Activated T-cell treated with anti-CD3 and anti-CD28 coated beads for 4 hours (primary cell): ENCODE data around the gene CCDC106.

Source experiments
- DNase-seq: peaks from one replicate; pipeline ENCODE4 v3.0.0-alpha.2; 2020

The CCDC106 gene

DNA sequence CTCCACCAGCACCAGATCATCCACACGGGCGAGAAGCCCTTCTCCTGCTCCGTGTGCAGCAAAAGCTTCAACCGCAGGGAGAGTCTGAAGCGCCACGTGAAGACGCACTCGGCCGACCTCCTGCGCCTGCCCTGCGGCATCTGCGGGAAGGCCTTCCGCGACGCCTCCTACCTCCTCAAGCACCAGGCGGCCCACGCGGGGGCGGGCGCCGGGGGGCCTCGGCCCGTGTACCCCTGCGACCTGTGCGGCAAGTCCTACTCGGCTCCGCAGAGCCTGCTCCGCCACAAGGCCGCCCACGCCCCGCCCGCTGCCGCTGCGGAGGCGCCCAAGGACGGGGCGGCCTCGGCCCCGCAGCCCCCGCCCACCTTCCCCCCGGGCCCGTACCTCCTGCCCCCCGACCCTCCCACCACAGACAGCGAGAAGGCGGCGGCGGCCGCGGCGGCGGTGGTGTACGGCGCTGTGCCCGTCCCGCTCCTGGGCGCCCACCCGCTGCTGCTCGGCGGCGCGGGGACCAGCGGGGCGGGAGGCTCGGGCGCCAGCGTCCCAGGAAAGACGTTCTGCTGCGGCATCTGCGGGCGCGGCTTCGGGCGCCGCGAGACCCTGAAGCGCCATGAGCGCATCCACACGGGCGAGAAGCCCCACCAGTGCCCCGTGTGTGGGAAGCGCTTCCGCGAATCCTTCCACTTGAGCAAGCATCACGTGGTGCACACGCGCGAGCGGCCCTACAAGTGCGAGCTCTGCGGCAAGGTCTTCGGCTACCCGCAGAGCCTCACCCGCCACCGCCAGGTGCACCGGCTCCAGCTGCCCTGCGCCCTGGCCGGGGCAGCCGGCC, 33.1 kb upstream of the CCDC106 start:
- DNase-seq, result no peak

DNA sequence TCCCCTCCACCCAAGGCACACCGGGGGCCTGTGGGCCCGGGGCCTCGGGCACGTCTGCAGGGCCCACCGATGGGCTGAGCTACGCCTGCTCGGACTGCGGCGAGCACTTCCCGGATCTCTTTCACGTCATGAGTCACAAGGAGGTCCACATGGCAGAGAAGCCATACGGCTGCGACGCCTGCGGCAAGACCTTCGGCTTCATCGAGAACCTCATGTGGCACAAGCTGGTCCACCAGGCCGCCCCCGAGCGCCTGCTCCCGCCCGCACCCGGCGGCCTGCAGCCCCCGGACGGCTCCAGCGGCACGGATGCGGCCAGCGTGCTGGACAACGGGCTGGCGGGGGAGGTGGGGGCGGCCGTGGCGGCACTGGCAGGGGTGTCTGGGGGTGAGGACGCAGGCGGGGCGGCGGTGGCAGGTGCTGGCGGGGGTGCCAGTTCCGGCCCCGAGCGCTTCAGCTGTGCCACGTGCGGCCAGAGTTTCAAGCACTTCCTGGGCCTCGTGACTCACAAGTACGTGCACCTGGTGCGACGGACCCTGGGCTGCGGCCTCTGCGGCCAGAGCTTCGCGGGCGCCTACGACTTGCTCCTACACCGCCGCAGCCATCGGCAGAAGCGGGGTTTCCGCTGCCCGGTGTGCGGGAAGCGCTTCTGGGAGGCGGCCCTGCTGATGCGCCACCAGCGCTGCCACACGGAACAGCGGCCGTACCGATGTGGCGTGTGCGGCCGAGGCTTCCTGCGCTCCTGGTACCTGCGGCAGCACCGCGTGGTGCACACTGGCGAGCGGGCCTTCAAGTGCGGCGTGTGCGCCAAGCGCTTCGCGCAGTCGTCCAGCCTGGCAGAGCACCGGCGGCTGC, 32.2 kb upstream of the CCDC106 start:
- no peak for DNase-seq

DNA sequence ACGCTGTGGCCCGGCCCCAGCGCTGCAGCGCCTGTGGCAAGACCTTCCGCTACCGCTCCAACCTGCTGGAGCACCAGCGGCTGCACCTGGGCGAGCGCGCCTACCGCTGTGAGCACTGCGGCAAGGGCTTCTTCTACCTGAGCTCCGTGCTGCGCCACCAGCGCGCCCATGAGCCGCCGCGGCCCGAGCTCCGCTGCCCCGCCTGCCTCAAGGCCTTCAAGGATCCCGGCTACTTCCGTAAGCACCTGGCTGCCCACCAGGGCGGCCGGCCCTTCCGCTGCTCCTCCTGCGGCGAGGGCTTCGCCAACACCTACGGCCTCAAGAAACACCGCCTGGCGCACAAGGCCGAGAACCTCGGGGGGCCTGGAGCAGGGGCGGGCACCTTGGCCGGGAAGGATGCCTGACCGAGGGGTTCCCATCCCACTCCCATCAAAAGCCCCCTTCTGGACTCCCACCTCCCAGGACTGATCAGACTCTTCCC, 31.6 kb upstream of the CCDC106 start:
- no peak for DNase-seq

DNA sequence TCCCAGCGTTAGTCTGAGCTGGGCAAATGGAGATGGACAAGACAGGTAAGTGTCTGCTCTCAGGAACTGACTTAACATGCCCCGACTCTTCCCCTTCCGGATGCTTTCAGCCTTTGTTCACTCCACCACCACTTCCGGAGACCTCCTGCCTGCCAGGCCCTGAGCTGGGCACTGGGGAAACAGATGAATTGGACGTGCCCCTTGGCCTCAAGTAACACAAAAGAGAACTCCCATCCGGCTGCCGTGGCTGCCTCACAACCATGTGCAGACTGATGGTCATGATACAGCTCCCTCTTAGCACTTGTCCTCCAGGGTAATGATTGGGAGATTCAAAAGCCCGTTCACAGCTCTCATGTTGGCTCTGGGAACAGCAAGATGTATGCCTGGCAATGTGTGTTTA, 30.6 kb upstream of the CCDC106 start:
- DNase-seq, result no peak

DNA sequence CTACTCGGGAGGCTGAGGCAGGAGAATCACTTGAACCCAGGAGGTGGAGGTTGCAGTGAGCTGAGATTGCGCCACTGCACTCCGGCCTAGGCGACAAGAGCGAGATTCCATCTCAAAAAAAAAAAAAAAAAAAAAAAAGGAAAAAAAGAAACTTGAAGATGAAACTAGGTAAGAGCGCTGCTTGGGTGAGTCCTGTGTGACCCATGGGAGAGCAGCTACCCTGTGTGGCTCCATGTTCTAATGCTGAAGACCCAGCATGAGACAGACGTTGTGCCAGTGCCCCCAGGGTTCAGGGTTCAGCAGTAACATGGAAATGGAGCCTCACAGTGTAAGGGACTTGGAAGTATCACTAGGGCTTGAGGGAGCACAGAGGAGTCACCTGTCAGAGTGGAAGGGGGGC, 29.6 kb upstream of the CCDC106 start:
- no peak for DNase-seq

DNA sequence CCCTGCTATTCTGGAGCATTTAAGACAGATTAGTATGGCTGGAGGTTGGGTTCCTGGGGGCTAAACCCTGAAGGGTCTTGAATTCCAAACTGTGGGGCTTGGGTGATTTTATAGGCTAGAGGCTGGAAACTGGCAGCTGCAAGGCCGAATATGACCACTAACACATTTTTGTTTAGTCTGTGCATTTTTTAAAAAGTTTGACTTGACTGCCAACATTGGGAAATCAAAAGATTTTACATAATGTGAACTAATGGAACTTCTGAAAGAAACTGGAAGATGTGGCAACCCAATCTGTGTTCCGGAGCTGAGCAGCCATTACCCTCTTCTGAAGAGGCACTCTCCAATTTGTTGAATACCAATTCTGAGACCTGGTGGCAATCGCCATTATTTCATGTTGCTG, 28.7 kb upstream of the CCDC106 start:
- DNase-seq, result no peak

DNA sequence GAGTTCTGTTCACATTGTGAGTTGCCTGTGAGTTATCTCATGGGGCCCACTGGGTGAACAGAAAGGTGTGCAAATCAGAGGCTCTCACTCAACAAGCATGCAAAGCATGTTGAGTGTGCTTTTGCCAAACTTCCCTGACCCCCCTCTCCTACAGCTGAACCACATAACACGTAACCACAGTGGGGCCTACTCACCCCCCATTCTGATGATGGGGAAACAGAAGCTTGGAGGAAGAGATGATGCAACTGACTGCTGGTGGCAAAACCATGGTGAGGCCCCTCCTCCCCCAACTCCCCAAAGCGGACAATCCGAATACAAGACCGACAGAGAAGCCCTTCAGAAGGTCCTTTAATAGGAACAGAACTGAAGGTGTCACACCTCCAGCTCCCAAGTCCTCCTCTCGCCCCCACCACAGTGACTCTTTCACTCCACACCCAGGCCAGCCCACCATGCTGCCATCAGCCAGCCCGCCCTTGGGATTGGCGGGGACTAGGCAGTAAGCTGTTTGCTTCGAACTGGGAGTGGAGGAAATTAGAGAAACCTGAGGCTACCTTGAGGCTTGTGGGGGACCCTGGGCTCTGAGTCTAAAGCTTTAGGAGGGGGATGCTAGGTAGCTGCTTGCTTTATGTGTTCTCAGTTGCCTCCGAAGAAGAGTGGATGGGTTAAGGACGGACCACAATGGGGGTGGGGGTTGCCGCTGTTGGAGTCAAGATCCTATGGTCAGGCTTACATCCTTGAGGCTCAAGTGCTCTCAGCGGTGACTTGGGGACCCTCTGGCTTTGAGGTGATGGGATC, 27.4 kb upstream of the CCDC106 start:
- DNase-seq, result no peak

DNA sequence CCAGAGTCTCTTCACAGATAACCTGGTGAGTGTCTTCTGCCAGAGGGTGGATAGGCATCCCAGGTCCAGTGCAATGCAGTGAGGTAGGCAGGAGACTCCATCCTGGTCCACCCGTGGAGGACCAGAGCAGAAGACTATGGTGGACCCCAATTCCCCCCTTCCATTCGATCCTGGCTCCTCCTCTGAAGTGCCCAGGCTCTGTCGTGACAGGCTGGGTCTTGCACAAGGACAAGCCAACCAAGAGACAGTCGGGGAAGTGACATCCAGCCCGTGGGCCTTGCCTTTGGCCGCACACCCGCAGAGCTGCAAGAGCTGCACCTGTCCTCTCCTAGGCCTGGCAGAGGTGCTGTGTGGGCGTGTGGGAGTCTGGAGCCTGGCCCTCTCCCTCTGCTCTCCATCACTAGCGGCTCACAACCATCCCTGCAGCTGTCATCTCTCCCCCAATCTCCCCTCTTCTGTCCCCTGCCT, 26.8 kb upstream of the CCDC106 start:
- DNase-seq, result no peak

DNA sequence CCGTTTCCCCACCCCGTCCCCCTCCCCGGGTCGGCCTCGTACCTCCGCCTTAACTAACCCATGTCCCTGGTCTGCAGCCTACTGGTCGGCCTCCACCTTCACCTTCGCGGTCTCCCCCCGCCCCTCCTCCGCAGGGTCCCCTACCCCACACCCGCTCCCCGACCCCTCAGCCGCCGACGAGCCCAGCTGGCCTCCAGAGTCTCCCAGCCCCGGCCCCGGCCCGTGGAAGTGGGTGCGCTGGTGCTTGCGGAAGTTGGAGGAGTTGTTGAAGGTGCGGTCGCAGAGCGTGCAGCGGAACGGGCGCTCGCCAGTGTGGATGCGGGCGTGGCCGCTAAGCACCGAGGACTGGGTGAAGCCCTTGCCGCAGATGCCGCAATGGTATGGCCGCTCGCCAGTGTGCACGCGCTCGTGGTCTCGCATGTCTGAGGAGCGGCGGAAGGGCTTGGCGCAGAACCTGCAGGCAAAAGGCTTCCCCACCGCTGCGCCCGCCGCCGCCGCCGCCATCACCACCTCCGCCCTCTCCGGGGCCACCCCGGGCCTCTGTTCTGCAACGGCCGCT, 26.3 kb upstream of the CCDC106 start:
- DNase-seq, result no peak

DNA sequence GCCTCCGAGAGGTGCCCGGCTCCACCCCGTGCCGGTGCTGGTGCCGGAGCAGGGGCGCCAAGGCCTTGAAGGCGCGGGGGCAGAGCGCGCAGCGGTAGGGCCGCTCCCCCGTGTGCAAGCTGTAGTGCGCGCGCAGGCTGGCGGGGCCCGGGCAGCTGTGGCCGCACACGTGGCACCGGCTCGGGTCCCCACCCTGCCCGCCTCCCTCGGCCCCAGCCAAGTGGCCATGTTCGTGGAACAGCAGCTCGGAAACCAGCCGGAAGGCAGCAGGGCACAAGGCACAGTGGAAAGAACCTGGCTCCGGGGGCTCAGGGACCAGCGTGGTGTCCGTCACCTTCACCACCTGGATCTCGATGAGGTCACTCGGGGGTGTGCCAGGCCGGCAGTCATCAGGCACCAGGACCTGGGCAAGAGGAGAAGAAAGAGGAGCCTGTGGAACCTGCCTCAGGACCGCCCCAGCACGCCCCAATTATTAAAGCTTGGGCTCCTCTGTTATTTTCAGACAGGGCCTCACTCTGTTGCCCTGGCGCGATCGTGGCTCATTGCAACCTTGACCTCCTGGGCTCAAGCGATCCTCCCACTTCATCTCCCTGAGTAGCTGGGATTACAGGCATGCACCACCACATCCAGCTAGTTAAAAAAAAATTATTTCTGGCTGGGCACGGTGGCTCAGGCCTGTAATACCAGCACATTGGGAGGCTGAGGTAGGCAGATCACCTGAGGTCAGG, 25.6 kb upstream of the CCDC106 start:
- DNase-seq, result no peak

DNA sequence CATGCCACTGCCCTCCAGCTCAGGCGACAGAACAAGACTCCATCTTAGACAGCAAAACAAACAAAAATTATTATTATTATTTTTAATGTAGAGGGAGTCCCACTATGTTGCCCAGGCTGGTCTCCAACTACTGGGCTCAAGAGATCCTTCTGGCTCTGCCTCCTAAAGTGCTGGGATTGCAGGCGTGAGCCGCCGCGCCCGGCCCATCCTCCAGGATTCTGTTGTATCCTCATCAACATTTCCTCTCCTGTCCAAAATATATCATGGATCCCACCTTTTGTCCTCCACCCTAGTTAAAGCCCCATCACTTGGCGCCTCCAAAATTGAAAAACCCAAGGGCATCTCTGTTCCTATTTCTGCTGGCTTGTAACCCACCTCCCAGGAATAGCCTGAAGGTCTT, 24.9 kb upstream of the CCDC106 start:
- no peak for DNase-seq

DNA sequence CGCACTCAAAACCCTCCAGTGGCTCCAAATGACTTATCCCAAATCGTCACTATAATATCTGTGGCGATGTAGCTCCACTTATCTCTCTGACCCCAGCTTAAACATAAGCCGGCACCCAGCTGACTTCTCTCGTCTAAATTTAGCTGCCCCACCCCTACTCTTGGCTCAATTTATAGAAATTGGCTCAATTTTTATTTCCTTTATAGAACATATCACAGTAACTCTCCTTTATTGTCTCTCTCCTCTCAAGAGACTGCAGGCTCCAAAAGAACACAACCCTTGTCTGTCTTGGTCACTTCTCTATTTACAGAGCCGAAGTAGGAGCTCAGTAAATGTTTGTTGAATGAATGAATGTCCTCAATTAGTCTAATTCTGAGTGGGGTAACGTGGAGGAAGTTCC, 24.5 kb upstream of the CCDC106 start:
- DNase-seq, result no peak

DNA sequence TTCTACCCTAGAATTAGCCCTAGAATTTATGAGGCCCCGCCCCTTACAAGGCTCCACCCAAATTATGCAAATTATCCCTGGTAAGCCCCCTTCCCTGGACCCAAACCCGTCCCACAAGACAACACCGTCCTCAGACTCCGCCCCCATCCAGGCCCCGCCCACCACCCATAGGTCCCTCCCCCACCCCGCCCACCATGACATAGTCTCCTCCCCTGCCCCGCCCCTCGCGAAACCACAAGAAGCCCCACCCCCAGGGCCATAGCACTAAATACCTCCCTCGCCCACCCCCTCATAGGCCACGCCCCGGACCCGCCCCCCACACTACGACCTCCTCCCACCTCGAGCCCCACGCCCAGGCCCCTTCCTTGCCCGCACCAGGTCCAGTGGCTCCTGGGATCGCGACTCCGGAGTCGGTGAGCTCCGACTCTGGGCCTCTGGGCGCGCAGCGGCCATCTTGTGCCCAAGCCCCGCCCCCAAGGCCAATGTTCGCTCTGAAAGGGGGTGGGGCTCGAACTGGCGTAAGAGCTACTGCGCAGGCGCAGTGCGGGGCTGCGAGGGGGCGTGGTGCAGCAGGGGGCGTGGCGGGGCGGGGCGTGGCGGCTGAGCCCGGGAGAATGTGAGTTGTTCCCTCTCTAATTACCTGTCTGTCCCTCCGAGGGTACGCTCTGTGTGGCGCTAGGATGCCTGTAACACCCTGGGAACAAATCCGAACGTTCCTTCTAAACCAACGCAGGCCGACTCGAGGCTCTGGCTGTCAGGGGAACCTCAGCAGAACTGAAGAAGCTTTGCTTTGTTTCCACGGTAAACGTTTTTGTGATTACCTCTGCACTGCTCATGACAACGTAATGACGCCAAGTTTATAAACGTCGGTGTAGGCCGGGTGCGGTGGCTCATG, 23.7 kb upstream of the CCDC106 start, which contains the start of gene ZNF784:
Gene ZNF784 (minus strand): TSS at position 458 of the 895 bp plus-strand sequence. CDS start 5 bp downstream, at position 453.
- DNase-seq, result peak; percentile 91

DNA sequence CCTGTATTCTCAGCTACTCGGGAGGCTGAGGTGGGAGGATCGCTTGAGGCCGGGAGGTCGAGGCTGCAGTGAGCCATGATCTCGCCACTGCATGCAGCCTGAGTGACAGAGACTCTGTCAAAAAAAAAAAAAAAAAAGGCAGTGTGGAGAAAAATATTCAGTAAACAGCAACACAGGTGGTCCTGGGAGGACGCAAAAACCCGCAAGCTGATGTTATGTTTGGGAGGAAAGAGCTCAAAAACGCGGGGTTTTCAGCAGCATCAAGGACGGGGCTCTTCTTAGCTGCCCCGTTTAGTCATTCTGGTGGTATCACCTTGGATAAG, 23.0 kb upstream of the CCDC106 start:
- no peak for DNase-seq

DNA sequence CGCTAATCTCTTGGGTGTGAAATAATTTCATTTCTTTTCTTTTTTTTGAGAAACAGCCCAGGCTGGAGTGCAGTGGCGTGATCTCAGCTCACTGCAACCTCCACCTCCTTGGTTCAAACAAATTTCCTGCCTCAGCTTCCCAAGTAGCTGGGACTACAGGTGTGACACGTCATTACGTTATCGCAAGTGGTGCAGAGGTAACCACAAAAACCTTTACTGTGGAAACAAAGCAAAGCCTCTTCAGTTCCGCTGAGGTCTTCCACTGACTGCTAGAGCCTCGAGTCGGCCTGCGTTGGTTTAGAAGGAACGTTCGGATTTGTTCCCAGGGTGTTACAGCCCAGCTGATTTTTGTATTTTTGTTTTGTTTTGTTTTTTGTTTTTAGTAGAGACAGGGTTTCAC, 21.7 kb upstream of the CCDC106 start:
- peak; percentile 50 for DNase-seq

DNA sequence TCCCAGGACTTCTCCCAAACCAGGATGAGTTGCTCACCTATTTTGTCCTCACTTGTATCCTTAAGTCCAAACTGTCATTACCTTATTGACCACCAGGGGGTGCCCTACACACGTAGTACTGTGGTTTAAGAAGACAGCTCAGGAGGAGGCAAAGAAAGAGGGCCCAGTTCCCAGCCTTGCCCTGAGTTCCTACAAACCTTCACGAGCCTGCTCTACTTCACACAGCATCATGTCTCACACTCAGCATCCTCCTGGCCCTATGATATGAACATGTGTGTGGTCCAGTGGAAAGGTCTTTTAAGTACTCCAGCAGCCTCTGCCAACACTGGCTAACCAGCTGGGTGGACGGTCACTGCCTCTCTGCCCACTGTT, 15.6 kb upstream of the CCDC106 start:
- DNase-seq, result peak; percentile 92

DNA sequence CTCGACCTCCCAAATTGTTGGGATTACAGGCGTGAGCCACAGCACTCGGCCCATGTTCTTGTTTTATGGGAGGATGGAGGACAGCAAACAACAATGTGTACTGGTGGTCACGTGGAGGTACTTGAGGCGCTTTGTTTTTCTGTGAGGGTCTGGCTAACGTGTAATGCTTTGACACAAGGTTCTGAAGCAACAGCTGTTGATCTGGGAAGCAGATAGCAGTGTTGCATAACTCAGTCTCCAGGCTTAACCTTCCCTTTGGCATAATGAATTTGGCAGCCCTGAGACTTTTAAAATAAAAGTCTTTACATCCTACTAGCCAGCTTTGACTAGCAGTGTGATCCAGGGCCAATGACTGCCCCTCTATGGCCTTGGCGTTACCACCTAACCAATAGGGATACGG, 14.2 kb upstream of the CCDC106 start:
- no peak for DNase-seq

DNA sequence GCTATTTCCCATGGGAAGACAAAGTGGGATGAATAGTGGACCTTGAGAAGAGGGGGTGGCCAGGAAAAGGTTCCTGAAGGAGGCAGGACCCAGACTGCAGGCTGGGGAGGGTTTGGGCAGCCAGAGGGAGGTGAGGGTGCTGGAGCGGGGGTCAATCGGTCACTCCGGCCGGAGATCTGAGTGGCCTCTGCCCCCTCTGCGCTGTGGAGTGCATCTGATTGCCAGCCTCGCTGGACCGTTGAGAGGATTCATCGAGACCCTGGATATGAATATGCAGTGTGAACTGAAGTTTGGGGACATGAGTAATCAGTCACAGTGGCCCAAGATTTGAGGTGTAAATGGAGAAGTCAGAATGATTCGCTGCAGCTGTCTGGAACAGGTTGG, 12.7 kb upstream of the CCDC106 start:
- no peak for DNase-seq

DNA sequence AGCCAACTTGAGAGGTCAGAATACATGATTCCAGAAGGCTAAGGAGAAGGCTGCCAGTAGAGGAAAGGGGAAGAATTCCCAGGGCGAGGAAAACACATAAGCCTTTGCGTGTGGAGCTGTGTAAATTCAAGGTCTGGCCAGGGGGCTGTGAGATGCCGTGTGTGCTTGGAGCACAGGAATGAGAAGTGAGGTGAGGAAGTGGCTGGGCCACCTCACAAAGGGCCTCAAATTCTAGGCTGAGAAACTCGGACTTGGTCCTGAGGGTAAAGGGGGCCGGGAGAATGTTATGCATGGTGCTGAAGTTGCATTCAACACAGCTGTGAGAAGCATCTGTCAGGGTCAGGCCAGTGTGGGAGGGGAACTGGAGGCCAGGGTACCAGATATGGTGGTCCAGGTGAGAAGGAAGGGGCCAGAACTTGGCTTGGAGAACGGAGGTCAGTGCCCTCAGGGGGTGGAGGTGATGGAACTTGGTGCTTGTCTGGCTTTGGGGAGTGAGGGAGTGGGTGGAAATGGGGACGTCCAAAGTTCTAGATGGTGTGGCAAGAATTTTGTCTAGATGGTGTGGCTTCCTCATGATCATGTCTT, 12.1 kb upstream of the CCDC106 start:
- DNase-seq, result no peak

DNA sequence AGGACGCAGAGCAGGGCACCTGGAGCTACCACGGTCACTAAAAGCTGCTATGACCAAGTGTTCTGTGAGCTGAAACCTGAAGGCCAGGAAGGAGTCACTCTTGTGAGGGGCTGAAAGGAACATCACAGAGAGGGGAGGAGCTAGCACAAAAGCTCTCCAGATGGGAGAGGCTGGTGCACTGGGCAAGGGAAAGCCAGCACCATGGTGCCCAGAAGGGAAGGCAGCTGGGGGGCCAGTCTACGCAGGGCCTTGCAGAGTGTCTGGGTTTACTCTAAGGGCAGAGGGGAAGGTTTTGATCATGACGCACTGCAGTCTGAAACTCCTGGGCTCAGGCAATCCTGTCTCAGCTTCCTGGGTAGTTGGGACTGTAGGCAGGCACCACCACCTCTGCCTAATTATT, 11.3 kb upstream of the CCDC106 start:
- DNase-seq, result no peak

DNA sequence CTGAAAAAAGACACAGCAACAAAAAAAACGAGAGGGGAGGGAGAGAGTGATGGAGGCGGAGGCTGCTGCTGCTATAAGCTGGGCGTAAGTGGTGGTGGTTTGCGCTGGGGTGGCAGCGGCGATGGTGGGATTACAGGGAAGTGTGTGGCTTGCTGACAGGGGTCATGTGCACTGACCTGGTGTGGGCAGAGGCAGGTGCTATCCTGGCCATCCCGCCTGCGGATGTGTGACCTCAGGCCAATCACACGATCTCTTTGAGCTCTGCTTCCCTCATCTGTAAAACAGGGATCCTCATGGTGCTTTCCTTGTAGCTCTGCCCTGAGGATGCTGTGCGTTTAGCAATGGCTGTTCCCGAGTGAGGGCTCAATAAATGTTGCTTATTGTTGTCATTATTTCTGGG, 10.5 kb upstream of the CCDC106 start:
- no peak for DNase-seq
